Measurements from ENCODE around the gene GLG1.

Gene GLG1

GRCh38 chr16:74608381-74608780 is 1.5 kb upstream of the GLG1 start:
- DNase-seq = no peak

DNA sequence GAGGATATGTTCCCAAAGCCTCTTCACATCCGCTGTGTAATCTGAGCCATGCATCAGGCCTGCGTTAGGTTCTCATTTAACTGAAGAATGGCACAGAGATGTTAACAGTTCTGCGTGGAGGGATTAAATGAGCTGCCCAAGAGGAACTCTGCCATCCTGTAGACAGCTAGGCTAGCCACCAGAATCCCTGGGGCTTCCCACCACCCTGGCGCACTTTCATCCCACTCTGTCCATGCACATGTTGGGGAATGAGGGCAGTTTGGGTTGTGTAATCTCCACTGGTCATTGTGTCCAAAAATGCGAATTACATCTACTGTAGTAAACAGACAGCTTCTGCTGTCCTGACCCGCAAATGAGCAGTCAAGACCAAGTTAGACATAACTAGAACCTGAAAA is 1.0 kb upstream of the GLG1 start:
- DNase-seq = no peak

DNA sequence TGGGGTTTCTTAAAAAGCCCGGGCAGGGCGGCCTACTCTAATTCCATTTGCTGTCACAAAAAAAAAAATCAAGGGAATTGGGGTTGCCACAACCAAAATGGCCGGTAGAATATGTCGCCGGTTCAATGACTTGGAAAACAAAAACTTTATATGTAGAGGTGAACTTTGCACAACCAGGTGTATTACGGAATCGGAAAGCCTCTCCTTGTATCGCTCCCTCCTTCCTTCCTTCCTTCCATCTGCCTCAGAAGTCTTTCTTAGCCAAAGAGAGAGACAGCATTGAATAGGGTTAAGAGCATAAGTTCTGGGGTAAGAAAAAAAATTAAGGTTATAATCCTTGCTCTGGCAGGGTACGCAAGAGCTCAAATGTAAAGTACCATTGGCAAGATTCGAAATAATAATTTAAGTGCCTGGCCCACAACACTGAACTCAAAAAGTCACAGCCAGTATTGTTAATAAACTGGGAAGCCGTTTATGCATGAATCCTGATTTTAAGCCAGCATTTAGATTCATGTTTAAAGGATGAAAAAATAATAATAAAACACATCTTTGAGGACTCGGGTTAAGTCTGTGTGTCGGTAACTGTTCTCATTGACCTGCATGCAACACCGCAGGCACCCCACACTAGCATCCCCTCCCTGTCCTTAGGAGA is 522 bp upstream of the GLG1 start:
- no peak for DNase-seq

- DNase-seq = peak; percentile 14 to 32 (median 20)
These were observed 981 bp downstream of the GLG1 start for GRCh38 chr16:74605746-74606520.

- DNase-seq = no peak
These were observed 1.6 kb downstream of the GLG1 start for GRCh38 chr16:74605332-74605731.

GRCh38 chr16:74603848-74604247 is 3.1 kb downstream of the GLG1 start:
- no peak for DNase-seq

GRCh38 chr16:74601126-74601871 is 5.6 kb downstream of the GLG1 start:
- no peak for DNase-seq

- no peak for DNase-seq
These were observed 10.3 kb downstream of the GLG1 start for GRCh38 chr16:74596586-74596985.

DNA sequence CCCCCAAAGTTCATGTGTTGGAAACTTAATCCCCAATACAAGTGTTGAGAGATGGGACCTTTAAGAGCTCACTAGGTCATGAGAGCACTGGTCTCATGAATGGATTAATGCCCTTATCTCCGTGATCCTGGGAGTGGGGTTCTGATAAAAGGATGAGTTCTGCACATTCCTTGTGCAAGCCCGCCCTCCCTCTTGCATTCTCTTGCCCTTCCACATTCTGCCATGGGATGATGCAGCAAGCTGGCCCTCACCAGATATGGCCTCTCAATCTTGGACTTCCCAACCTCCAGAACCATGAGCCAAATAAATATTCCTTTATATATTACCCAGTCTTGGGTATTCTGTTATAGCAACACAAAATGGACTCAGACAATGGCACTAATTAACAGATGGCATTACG is 14.1 kb downstream of the GLG1 start:
- no peak for DNase-seq

DNA sequence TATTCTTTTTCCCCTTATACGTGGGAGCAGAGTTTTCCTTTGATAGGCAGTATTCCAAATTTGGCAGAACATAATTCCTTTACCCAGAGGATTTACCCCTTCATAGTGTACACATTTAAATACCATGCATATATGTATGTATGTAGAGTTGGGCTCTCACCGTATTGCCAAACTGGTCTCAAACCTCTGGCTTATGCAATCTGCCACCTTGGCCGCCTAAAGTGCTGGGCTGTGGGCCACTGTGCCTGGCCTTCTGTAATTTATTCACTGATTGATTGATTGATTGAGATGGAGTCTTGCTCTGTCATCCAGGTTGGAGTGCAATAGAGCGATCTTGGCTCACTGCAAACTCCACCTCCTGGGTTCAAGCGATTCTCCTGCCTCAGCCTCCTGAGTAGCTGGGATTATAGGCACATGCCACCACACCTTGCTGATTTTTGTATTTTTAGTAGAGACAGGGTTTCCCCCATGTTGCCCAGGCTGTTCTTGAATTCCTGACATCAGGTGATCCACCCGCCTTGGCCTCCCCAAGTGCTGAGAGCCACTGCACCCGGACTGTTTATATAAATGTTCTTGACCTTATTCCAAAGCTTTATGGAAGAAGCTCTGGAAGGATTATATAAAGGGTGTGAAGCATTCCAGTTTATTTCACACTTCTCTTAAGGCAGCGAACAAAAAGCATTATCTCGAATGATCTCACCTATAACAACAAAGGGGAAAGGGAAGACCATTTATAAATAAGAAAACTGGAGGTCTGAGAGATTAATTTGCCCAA is 14.9 kb downstream of the GLG1 start:
- no peak for DNase-seq

GRCh38 chr16:74586948-74587347 is 20.0 kb downstream of the GLG1 start:
- no peak for DNase-seq

DNA sequence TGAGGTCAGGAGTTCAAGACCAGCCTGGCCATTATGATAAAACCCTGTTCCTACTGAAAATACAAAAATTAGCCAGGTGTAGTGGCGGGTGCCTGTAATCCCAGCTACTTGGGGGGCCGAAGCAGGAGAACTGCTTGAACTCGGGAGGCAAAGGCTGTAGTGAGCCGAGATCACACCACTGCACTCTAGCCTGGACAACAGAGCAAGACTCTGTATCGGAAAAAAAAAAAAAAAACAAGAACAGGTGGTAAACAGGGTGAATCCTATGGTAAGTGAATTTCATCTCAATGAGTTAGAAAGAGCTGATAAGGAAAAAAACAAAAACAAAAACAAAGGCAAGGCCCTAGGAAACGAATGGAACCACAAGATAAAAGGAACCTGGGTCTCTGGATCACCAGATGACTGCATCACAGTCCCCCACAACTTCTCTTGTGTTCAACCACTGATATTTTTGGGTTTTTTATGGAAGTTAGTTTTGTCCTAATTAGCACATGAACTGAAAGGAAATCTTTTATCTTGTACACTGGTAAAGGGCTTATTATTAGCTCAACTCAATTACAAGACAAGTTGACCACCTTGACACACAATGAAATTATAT is 21.0 kb downstream of the GLG1 start:
- peak; percentile 29 to 65 (median 53) for DNase-seq

DNA sequence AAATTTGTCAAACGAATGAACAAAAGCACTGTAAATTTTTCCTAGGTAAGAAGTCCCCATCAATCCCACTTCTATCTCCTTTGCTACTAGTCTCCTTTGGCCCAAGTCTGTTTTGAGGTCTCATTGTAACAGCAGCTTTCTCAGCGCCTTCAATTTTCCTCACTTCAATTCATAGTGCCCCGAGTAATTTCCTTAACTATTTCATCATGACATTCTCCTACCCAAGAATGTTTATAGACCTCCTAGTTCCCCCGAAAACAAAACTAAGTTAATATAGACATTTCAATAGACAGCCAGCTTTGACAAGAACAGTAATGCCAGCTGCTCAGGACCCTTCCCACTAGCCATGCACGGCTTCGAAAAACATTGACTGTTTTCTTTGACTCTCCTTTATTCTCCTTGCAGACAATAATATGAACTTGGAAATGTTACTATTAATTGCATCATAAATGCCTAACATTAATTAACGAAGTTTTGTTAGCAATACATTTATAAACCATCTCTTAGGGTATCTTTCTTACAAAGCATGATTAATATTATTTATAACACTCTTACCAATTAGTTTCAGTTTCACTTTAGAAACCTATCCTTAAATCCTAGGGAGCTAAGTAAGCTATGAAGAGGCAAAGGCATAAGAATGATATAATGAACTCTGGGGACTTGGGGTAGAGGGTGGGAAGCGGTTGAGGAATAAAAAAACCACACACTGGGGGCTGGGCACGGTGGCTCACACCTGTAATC is 22.8 kb downstream of the GLG1 start:
- DNase-seq = no peak

- no peak for DNase-seq
These were observed 23.9 kb downstream of the GLG1 start for GRCh38 chr16:74582970-74583369.

GRCh38 chr16:74580833-74581232 is 26.1 kb downstream of the GLG1 start:
- no peak for DNase-seq

DNA sequence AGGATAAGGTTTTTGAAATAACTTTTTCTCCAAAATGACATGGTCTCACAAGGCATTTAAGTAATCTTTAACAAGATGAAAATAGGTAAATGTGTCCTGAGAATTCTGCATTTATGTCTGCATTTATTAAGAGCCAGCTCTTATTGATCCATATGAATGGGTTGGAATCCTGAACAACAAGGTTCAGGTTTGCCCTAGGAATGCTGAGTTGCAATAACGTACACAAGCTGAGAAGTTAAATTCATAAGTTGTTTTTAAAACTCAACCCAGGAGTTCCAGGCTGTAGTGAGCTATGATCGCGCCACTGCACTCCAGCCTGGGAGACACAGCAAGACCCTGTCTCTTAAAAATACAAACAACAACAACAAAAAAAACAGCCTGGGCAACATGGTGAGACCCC is 28.1 kb downstream of the GLG1 start:
- no peak for DNase-seq

GRCh38 chr16:74578433-74578832 is 28.5 kb downstream of the GLG1 start:
- DNase-seq = no peak

DNA sequence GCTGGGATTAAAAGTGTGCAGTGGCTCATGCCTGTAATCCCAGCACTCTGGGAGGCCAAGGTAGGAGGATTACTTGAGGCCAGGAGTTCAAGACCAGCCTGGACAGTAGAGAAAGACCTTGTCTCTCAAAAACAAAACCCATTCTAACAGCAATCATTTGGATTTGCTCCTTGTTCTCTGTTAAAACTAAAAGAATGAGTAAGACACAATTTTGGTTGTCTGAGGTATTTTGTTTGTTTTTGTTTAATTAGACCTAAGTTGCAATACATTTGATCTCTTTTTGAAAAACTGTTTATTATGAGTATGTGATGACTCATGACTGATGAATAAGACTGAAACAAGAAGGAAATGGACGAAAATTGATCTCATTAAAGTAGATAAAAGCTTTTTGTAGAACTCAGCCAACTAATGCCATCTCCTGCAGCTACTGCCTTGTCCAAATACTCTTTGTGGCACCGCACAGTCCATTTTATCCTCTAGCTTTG is 29.0 kb downstream of the GLG1 start:
- DNase-seq = peak in 2 of 4 experiments; percentile 43 to 44

- DNase-seq = no peak
These were observed 30.9 kb downstream of the GLG1 start for GRCh38 chr16:74575807-74576643.

GRCh38 chr16:74575175-74575806 is 31.6 kb downstream of the GLG1 start:
- no peak for DNase-seq
